K562 (cell line): ENCODE data around the gene AGPAT3. TPM values are rescaled to one million over a fixed set of nuclear protein-coding genes. Genes with fewer than 3 reads are reported as not detected.
A peak's percentile ranks its signal among the peaks of the same experiment; 100 is the strongest.

Experiments used
- CAMTA2 ChIP-seq: fragments of 250-450 bp; sonication (Bioruptor Pico); conservative IDR thresholded peaks from 2 replicates; pipeline ENCODE4 v1.5.1; 2022
- CREB3 ChIP-seq: fragments of 450-650 bp; conservative IDR thresholded peaks from 2 replicates; pipeline ENCODE4 v1.6.1; 2016; ENCODE audit warnings: missing genetic modification characterization, low read depth, mild to moderate bottlenecking, missing compliant biosample characterization, moderate library complexity
- DIDO1 ChIP-seq: fragments of 450-650 bp; IDR thresholded peaks from 2 replicates; pipeline ENCODE4 v1.6.1; 2016; ENCODE audit warnings: low read depth, missing biosample characterization, missing genetic modification characterization
- ELF1 ChIP-seq: fragments of 200-800 bp; sonication (Bioruptor generic); IDR thresholded peaks from 2 replicates; pipeline ENCODE4 v1.6.1; 2016; ENCODE audit warnings: missing genetic modification characterization, missing compliant biosample characterization
- FOXK2 ChIP-seq, 2 experiments: fragments of 450-650 bp; IDR thresholded peaks in 1 of 2; conservative IDR thresholded peaks in 1 of 2; 2 replicates each; pipeline ENCODE4 v1.6.1; 2016; ENCODE audit warnings: low read depth in 2 of 2, mild to moderate bottlenecking in 1 of 2
- HCFC1 ChIP-seq: IDR thresholded peaks from 2 replicates; pipeline ENCODE4 v1.6.1; 2012; ENCODE audit warnings: low read depth, low read length, improper control_type of control experiment
- MAFK ChIP-seq: IDR thresholded peaks from 2 replicates; pipeline ENCODE4 v1.6.1; 2011; ENCODE audit warnings: low read length, improper control_type of control experiment
- MCM3 ChIP-seq: fragments of 450-650 bp; IDR thresholded peaks from 2 replicates; pipeline ENCODE4 v1.6.1; 2016
- NR2C1 ChIP-seq, 2 experiments: fragments of 450-650 bp; IDR thresholded peaks; 2 replicates each; pipeline ENCODE4 v1.6.1; 2017; ENCODE audit warnings: mild to moderate bottlenecking in 2 of 2, antibody characterized with exemption in 1 of 2, inconsistent platforms in 1 of 2, missing compliant biosample characterization in 1 of 2, missing genetic modification characterization in 1 of 2
- PHB ChIP-seq: fragments of 250-450 bp; sonication (Bioruptor Pico); IDR thresholded peaks from 2 replicates; pipeline ENCODE4 v1.5.0; 2021
- POLR3G ChIP-seq: IDR thresholded peaks from 2 replicates; pipeline ENCODE4 v1.6.1; 2011; ENCODE audit not compliant: insufficient read length, insufficient replicate concordance; ENCODE audit errors: extremely low read depth
- SMAD4 ChIP-seq: fragments of 250-450 bp; sonication (Bioruptor Pico); conservative IDR thresholded peaks from 2 replicates; pipeline ENCODE4 v1.8.0; 2021; ENCODE audit warnings: inconsistent platforms, mild to moderate bottlenecking, moderate library complexity
- SMARCA5 ChIP-seq: fragments of 450-650 bp; IDR thresholded peaks from 2 replicates; pipeline ENCODE4 v1.6.1; 2016
- SNAPC5 ChIP-seq: fragments of 250-450 bp; sonication (Bioruptor Pico); IDR thresholded peaks from 2 replicates; pipeline ENCODE4 v1.8.0; 2021; ENCODE audit warnings: moderate library complexity, mild to moderate bottlenecking, inconsistent platforms
- TCF15 ChIP-seq: fragments of 250-450 bp; sonication (Bioruptor Pico); IDR thresholded peaks from 2 replicates; pipeline ENCODE4 v1.8.0; 2022; ENCODE audit warnings: moderate library complexity, mild to moderate bottlenecking, inconsistent platforms
- TCFL5 ChIP-seq: fragments of 250-450 bp; sonication (Bioruptor Pico); conservative IDR thresholded peaks from 2 replicates; pipeline ENCODE4 v1.6.1; 2021; ENCODE audit warnings: mild to moderate bottlenecking, moderate library complexity, matching md5 sums
- TFAM ChIP-seq: fragments of 250-450 bp; sonication (Bioruptor Pico); conservative IDR thresholded peaks from 2 replicates; pipeline ENCODE4 v1.5.0; 2021; ENCODE audit warnings: mild to moderate bottlenecking, moderate library complexity
- THRB ChIP-seq: fragments of 450-650 bp; formaldehyde crosslinking; conservative IDR thresholded peaks from 2 replicates; pipeline ENCODE4 v1.4.0; 2022; ENCODE audit warnings: mild to moderate bottlenecking, missing genetic modification characterization
- ZEB2 ChIP-seq: fragments of 450-650 bp; IDR thresholded peaks from 2 replicates; pipeline ENCODE4 v1.6.1; 2016
- ZNF134 ChIP-seq: fragments of 250-450 bp; sonication (Bioruptor Pico); conservative IDR thresholded peaks from 2 replicates; pipeline ENCODE4 v1.4.0; 2020
- ZNF165 ChIP-seq: fragments of 250-450 bp; sonication (Bioruptor Pico); IDR thresholded peaks from 2 replicates; pipeline ENCODE4 v1.4.0; 2020; ENCODE audit warnings: borderline replicate concordance
- ZNF324 ChIP-seq: fragments of 250-450 bp; sonication (Bioruptor Pico); IDR thresholded peaks from 2 replicates; pipeline ENCODE4 v1.4.0; 2020; ENCODE audit warnings: mild to moderate bottlenecking
- ZNF592 ChIP-seq: fragments of 450-650 bp; IDR thresholded peaks from 2 replicates; pipeline ENCODE4 v1.6.1; 2017; ENCODE audit warnings: antibody characterized with exemption, mild to moderate bottlenecking
- polyA plus RNA-seq, 8 experiments: library from polyadenylated mRNA; depleted of rRNA in 4 of 8; stranded (reverse) in 5 of 8; unstranded in 3 of 8; fragments of >200 nt; fragmentation: Nextera tagmentation in 2 of 8; fragmentation: Illumina TruSeq in 1 of 8; extraction: Ambion mirVana in 2 of 8; extraction: Trizol in 1 of 8; gene quantifications; 2 replicates each; pipeline versions ENCODE4 v1.2.1 to v1.2.3, GENCODE V29; 2011 to 2014; ENCODE audit warnings: inconsistent platforms in 1 of 8, missing spikeins in 1 of 8
- total RNA-seq, 7 experiments: library from RNA; depleted of rRNA in 6 of 7; stranded (reverse); fragments of >200 nt in 6 of 7; fragmentation: Illumina TruSeq in 2 of 7; extraction: Trizol in 2 of 7; gene quantifications; 2 replicates each; pipeline versions ENCODE4 v1.2.1 to v1.2.3, GENCODE V29; 2011 to 2021; ENCODE audit warnings: low replicate concordance in 1 of 7

Gene AGPAT3
- total and polyA plus RNA-seq, 9 of the 15 experiments (the other 6 are each of a cell fraction or from before 2014, with no cell fraction given): 1.5 to 88.4 (median 35.7) TPM

GRCh38 chr21:43937051-43937832 is 72.2 kb downstream of the AGPAT3 start (continued):
- TF ChIP-seq ZNF165: no peak
- no peak for TF ChIP-seq DIDO1 (tag)
- TF ChIP-seq ELF1 (tag): no peak
- no peak for TF ChIP-seq HCFC1
- TF ChIP-seq NR2C1 (IDR thresholded peaks at IDR 0.05): 0 out of 2 replicates have a peak, but pooled peaks have one; percentile 14
- no peak for TF ChIP-seq NR2C1 (tag; IDR thresholded peaks at IDR 0.05)
- no peak for TF ChIP-seq MAFK
- peak; percentile 99 for TF ChIP-seq SMARCA5
- TF ChIP-seq SMAD4 (CRISPR knock-in tag): no peak
- TF ChIP-seq FOXK2 (conservative IDR thresholded peaks at IDR 0.05 in 1 of 2, IDR thresholded peaks at IDR 0.05 in 1 of 2; ENCODE audit: low read depth in 2 of 2): no peak
- TF ChIP-seq POLR3G: no peak
- TF ChIP-seq MCM3: no peak
- TF ChIP-seq ZEB2: no peak
- no peak for TF ChIP-seq ZNF134 (CRISPR knock-in tag)
- no peak for TF ChIP-seq ZNF324
- TF ChIP-seq PHB (CRISPR knock-in tag): no peak
- no peak for TF ChIP-seq TCF15
- no peak for TF ChIP-seq SNAPC5 (CRISPR knock-in tag)
- no peak for TF ChIP-seq TCFL5 (CRISPR knock-in tag)
- no peak for TF ChIP-seq THRB (CRISPR knock-in tag)
- no peak for TF ChIP-seq CREB3
- peak; percentile 38; the same call in 1 of the 2 replicates for TF ChIP-seq ZNF592
- TF ChIP-seq CAMTA2: no peak
- TF ChIP-seq TFAM: no peak
